Medulla oblongata (tissue), 1 donor: ENCODE measurements around the gene ARHGEF10L.
A peak's percentile ranks its signal among the peaks of the same experiment; 100 is the strongest.

Experiments
- DNase-seq: peaks from one replicate; pipeline ENCODE4 v3.0.0-alpha.2; 2015; ENCODE audit errors: extremely low spot score

Gene ARHGEF10L

GRCh38 chr1:17567582-17567981, 28.1 kb downstream of the ARHGEF10L start:
- no peak for DNase-seq

DNA sequence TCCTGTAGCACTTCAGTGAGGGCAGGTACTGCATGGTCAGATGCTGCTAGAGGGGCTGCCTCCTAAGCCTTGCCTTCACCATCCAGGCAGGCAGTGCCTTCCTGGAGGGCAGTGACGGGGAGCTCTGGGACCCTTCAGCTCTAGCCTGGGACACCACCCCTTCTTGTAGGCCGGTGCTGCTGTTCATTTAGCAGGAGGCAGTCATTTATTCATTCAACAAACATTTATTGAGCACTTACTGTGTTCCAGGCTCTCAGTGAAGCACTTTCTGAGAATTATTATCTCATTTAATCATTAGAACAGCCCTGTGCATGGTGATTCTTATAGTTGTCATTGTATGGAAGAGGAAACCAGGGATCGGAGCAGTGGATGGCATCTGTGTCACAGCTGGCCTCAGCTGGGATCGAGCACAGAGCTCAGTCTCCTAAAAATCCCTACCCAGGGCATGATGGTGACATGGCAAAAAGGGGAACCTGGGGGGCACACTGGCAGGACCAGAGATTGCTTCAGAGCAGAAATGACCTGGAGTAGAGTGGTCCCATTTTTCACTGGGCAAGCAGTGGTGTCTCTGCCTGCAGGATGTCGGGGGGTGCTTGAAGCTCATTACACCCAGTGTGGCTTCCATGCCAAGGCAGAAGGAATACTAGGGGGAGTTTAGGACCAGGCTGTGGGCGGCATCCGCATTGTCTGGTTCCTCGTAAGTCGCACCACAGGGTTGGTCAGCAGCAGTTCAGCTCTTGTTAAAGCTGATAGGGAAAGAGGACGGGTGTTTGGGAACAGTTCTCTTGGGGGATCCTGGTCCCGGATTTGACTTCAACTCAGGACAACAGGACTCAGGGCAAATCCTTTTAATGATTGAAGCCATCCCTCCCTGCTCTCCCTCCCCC, 28.8 kb downstream of the ARHGEF10L start:
- no peak for DNase-seq

GRCh38 chr1:17569200-17570139, 30.0 kb downstream of the ARHGEF10L start:
- DNase-seq: peak; percentile 96

DNA sequence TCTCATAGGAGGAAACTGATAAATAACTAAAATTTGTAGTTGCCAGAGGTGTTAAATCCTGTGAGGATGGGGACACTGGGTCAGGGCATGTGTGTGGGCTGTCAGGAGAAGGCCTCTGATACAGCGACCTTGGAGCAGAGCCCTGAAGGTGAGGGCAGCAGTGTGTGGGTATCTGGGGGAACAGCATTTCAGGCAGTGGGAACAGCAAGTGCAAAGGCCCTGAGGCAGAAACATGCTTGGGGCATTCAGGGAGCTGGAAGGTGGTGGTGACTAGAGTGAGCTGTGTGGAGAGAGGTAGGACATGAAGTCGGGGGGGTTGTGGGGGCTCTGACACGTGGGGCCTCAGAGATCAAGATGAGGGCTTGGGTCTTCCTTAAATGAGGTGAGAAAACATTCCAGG, 30.7 kb downstream of the ARHGEF10L start:
- no peak for DNase-seq

GRCh38 chr1:17572264-17572985, 32.9 kb downstream of the ARHGEF10L start:
- no peak for DNase-seq

GRCh38 chr1:17573518-17574041, 34.1 kb downstream of the ARHGEF10L start:
- peak; percentile 79 for DNase-seq

DNA sequence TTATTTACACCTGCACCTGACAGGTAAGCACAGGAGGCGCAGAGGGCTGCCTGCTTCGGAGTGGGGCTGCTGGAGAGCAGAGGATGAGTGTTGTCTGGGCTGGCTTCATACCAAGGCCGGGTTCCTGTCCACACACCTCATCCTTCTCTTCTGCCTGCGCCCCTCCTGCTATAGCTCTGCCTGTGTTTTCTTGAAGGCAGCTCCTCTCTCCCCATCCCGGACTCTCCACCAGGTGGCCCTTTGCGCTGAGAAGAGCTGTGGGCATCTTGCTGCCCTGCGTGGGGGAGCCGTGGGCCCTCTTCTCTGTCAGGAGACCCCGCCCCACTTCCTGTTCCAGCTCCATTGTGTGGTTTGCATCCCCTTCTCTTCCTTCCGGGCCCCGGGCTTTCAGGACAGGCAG, 35.0 kb downstream of the ARHGEF10L start:
- DNase-seq: no peak

DNA sequence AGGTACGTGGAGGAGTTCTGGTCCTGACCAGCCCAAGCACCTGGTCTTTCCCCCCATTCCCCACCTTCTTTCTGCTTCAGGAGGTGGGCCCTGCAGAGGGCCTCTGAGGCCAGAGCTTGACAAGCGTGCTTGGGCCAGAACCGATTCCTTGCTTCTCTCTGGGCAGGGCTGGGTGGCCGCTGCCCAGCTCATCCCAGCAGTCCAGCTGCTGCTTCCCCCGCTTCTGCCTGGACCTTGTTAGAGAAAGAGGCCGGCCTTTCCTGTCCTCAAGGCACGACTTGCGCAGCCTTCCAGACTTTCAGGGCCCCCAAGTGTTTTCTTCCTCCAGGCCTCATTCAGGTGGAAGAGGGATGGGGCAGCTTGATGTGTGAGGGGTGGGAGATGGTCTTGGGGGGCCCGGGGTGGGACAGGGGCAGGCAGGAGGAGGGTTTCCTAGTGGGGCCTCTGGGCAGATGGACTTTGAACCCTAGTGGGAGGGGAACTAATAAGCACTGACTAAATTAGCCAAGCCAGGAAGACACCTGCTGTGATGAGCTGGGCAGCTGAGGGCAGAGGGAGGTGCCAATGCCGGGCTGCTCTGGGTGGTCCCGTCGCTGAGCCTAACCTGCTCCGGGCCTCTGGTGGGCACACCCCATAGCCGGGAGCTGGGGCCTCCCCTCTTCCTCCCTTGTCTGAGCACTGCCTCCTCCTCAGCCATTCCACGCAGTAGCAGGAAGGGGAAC, 36.5 kb downstream of the ARHGEF10L start:
- DNase-seq: no peak

DNA sequence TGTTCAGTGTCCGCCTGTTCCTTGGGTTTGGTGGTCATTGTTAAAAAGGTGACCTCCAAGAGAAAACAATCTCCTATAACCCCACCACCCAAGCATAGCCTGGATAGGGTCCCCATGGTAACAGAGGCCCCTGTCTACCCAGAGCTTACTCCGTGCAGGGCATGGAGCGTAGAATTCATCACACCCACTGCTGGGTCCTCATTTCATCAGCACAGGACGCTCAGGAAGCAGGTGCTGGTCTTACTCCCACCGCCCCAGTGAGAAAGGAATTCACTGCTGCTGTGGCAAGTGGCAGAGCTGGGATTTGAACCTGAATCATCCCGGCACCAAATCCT, 37.0 kb downstream of the ARHGEF10L start:
- DNase-seq: no peak

DNA sequence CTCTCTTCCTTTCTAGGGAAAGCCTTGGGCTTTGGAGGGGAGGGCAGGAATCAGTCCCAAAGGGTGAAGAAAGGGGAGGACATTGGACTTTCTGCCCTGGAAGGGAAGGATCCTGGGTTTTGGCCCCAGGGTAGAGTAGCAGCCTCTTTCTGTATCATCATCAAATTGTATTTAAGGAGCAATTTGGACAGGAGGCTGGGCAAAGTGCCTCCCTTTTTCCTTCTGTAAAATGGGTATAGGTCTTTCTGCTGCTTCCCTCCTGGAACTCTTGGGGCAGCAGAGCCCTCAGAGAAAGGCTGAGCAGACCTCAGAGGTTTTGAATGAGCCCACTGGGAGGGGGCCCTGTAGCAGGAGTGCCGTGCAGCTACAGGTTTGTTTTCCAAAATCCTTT, 38.4 kb downstream of the ARHGEF10L start:
- DNase-seq: no peak

- no peak for DNase-seq
Observed at GRCh38 chr1:17579951-17580939, 40.7 kb downstream of the ARHGEF10L start.

DNA sequence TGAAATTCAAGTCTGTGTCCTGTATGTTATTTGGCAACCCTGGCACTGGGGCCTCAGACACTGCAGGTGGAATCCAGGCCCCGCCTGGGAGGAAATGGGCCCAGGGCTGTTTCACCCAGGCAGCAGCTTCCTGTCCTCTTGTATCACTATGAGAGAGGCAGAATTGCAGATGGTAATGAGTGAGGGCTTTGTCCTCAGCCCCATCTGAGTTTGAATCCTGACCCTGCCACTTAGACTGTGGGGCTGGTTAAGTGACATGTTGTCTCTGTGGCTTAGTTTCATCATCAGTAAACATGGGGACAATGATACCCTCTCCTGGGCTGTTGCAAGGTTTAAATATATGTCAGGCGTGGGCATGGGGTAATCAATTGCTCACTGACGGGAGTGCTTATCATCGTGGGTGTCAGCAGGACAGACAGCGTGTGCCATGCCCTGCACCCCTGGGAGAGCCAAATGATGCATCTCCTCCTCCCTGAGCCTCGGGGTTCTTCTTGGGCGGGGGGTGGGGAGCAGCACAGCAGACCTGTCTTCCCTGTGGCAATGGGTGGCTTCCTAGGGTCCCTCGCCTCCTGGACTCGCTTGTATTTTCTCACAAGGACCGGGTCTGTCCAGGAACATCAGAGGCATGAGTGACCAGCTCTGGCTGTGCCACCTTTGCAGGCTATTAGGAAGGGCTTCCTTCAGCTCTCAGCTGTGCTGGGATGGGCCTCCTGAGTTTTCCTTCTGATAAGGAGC, 42.1 kb downstream of the ARHGEF10L start:
- no peak for DNase-seq

DNA sequence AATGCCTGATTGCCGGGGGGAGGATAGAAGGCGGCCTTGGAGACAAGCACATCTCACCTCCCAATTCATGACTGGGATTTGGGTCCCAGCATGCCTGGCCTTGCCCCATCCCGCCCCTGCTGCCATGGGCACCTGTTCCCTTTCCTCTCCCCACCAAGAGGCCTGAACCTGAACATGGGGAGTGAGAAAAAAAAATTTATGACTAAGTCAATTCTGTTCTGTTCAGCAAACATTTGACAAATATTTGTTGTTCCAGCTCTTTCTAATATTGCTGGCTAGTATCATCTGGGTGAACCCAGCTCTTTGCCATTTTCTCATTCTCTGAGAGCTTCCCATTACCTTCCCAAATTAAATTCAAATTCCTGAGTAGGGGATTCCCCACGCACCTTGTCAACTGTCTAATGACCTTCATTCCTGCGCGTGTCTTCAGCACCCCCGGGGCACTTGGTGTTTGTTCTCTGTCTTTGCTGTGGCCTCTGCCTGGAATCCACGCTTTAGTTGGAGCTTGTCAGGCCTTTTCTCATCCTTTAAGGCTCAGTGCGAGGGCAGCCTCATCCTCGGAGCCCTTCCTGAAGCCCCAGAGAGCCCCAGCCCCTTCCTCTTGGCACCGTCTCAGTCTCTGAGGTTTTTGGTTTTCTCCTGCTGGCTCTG, 42.8 kb downstream of the ARHGEF10L start:
- no peak for DNase-seq

DNA sequence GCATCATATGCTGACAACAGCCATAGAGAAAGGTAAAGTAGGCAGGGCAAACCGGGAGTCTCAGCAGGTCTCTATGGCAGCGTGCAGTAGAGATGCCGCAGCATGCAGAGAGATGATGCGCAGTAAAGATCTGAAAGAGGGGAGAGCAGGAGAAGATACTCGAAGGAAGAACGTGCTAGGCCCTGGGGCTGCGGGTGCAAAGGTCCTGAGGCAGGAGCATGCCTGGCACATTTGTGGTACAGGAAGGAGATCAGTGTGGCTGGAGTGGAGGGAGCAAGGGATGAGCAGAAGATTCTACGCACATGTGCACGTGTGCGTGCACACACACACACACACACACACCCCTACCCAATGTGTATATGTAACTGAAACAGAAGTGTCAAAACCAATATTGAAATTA, 45.0 kb downstream of the ARHGEF10L start:
- DNase-seq: no peak

GRCh38 chr1:17585266-17585987, 45.9 kb downstream of the ARHGEF10L start:
- DNase-seq: no peak

DNA sequence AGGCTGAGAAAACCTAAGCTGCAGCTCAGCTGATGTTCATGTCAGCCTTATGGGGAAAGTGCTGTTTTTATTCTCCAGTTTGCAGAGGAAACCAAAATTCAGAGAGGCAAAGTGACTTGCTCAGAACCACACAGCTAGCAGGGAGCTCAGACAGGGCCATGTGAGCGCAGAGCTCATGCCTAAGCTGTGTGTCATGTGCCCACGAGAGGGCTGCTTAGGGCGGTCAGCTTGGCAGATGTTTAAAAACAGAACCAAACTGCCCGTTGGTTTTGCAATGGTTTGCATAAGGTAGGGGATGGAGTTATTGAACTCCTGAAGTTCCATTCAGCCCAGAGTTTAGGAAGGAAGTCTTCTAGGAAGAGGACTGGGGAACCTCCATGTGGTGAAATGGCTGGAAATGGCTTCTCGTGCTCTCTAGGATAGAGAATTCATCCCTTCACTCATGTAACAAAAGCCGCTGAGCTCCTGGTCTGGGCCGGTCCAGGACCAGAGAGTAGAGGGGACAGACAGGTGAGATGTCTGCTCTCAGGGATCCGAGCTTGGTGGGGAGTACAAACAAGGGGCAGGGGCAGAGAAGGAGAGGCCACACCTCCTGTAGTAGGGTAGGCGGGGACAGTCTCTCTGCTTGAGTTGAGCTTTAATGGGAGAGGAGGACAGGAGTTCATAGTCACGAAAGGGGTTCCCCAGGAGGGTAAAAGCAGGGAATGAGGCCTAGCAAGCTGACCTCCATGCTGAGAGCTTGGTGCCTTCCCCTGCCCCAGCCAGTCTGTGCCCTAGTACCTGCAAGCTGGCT, 46.9 kb downstream of the ARHGEF10L start:
- DNase-seq: no peak

- no peak for DNase-seq
Observed at GRCh38 chr1:17587693-17588047, 48.2 kb downstream of the ARHGEF10L start.
